K562 (cell line): ENCODE measurements around the gene IFT172. TPM values are rescaled to one million over a fixed set of nuclear protein-coding genes. Genes with fewer than 3 reads are reported as not detected.

ENCODE experiments used
- ARID1B ChIP-seq: fragments of 450-650 bp; IDR thresholded peaks from 2 replicates; pipeline ENCODE4 v1.6.1; 2016; ENCODE audit warnings: antibody characterized with exemption, mild to moderate bottlenecking, inconsistent platforms
- ASH1L ChIP-seq: fragments of 450-650 bp; IDR thresholded peaks from 2 replicates; pipeline ENCODE4 v1.6.1; 2018; ENCODE audit warnings: borderline replicate concordance, mild to moderate bottlenecking, low read depth; ENCODE audit not compliant: partially characterized antibody
- BRF1 ChIP-seq: IDR thresholded peaks from 3 replicates; pipeline ENCODE4 v1.6.1; 2011; ENCODE audit warnings: borderline replicate concordance, mild to moderate bottlenecking; ENCODE audit not compliant: insufficient read length; ENCODE audit errors: extremely low read depth
- CBFA2T2 ChIP-seq: fragments of 450-650 bp; conservative IDR thresholded peaks from 2 replicates; pipeline ENCODE4 v1.6.1; 2017; ENCODE audit warnings: mild to moderate bottlenecking
- CHD4 ChIP-seq: fragments of 200-600 bp; sonication (generic); IDR thresholded peaks from 3 replicates; pipeline ENCODE4 v1.6.1; 2012; ENCODE audit warnings: low read depth, mild to moderate bottlenecking, mixed read lengths, low read length, inconsistent platforms; ENCODE audit not compliant: insufficient read depth, insufficient replicate concordance, poor library complexity, severe bottlenecking
- E2F4 ChIP-seq: sonication (generic); formaldehyde crosslinking; IDR thresholded peaks from 2 replicates; pipeline ENCODE4 v1.8.0; 2022; ENCODE audit warnings: mild to moderate bottlenecking, low read depth, missing genetic modification reagents
- HDAC8 ChIP-seq: fragments of 450-650 bp; IDR thresholded peaks from 2 replicates; pipeline ENCODE4 v1.6.1; 2016; ENCODE audit warnings: mild to moderate bottlenecking, missing genetic modification characterization, moderate library complexity, missing compliant biosample characterization
- HSF4 ChIP-seq: fragments of 250-450 bp; sonication (Bioruptor Pico); IDR thresholded peaks from 2 replicates; pipeline ENCODE4 v2.1.2; 2022; ENCODE audit warnings: mild to moderate bottlenecking, moderate library complexity, borderline replicate concordance
- MLX ChIP-seq, 2 experiments: fragments of 450-650 bp in 1 of 2; sonication (generic) in 1 of 2; formaldehyde crosslinking; conservative IDR thresholded peaks; 2 replicates each; pipeline versions ENCODE4 v1.4.0 to v1.8.1; 2020 to 2022; ENCODE audit warnings: mild to moderate bottlenecking in 1 of 2, missing genetic modification reagents in 1 of 2
- RBBP5 ChIP-seq: fragments of 200-600 bp; sonication (generic); IDR thresholded peaks from 2 replicates; pipeline ENCODE4 v1.6.1; 2012; ENCODE audit warnings: borderline replicate concordance, mild to moderate bottlenecking, low read length, control low read depth, inconsistent platforms; ENCODE audit not compliant: insufficient read depth, poor library complexity, severe bottlenecking
- RBM17 ChIP-seq: fragments of 200-400 bp; formaldehyde crosslinking; IDR thresholded peaks from 2 replicates; pipeline ENCODE4 v1.6.1; 2017; ENCODE audit warnings: low read depth, mild to moderate bottlenecking, low read length, borderline replicate concordance
- SAFB2 ChIP-seq: fragments of 200-400 bp; formaldehyde crosslinking; IDR thresholded peaks from 2 replicates; pipeline ENCODE4 v1.6.1; 2018; ENCODE audit warnings: borderline replicate concordance, low read length, low read depth, moderate library complexity; ENCODE audit not compliant: severe bottlenecking
- VEZF1 ChIP-seq: fragments of 200-800 bp; sonication (Bioruptor generic); IDR thresholded peaks from 2 replicates; pipeline ENCODE4 v1.6.1; 2017; ENCODE audit warnings: missing genetic modification characterization, missing compliant biosample characterization
- ZBTB7A ChIP-seq: IDR thresholded peaks from 2 replicates; pipeline ENCODE4 v1.6.1; 2011; ENCODE audit warnings: low read depth, mild to moderate bottlenecking, low read length, moderate library complexity, borderline replicate concordance; ENCODE audit not compliant: control insufficient read depth
- ZBTB9 ChIP-seq: fragments of 450-650 bp; formaldehyde crosslinking; IDR thresholded peaks from 2 replicates; pipeline ENCODE4 v1.4.0; 2020; ENCODE audit warnings: mild to moderate bottlenecking, moderate library complexity
- ZC3H8 ChIP-seq: fragments of 450-650 bp; IDR thresholded peaks from 2 replicates; pipeline ENCODE4 v1.6.1; 2017
- ZMIZ1 ChIP-seq, 2 experiments: fragments of 150-350 bp in 1 of 2; IDR thresholded peaks; 2 replicates each; pipeline ENCODE4 v1.6.1; 2012 to 2016; ENCODE audit warnings: low read depth in 2 of 2, low read length in 2 of 2, mild to moderate bottlenecking in 1 of 2, moderate library complexity in 1 of 2
- ZNF274 ChIP-seq: IDR thresholded peaks from 2 replicates; pipeline ENCODE4 v1.6.1; 2011; ENCODE audit warnings: low read depth, mild to moderate bottlenecking, low read length, moderate library complexity, borderline replicate concordance
- polyA plus RNA-seq, 8 experiments: library from polyadenylated mRNA; depleted of rRNA in 4 of 8; stranded (reverse) in 5 of 8; unstranded in 3 of 8; fragments of >200 nt; fragmentation: Nextera tagmentation in 2 of 8; fragmentation: Illumina TruSeq in 1 of 8; extraction: Ambion mirVana in 2 of 8; extraction: Trizol in 1 of 8; gene quantifications; 2 replicates each; pipeline versions ENCODE4 v1.2.1 to v1.2.3, GENCODE V29; 2011 to 2014; ENCODE audit warnings: inconsistent platforms in 1 of 8, missing spikeins in 1 of 8
- total RNA-seq, 7 experiments: library from RNA; depleted of rRNA in 6 of 7; stranded (reverse); fragments of >200 nt in 6 of 7; fragmentation: Illumina TruSeq in 2 of 7; extraction: Trizol in 2 of 7; gene quantifications; 2 replicates each; pipeline versions ENCODE4 v1.2.1 to v1.2.3, GENCODE V29; 2011 to 2021; ENCODE audit warnings: low replicate concordance in 1 of 7

IFT172 gene
- total and polyA plus RNA-seq, 9 of the 15 experiments (the other 6 are each of a cell fraction or from before 2014, with no cell fraction given) = 5.6 to 19.1 (median 13.5) TPM

DNA sequence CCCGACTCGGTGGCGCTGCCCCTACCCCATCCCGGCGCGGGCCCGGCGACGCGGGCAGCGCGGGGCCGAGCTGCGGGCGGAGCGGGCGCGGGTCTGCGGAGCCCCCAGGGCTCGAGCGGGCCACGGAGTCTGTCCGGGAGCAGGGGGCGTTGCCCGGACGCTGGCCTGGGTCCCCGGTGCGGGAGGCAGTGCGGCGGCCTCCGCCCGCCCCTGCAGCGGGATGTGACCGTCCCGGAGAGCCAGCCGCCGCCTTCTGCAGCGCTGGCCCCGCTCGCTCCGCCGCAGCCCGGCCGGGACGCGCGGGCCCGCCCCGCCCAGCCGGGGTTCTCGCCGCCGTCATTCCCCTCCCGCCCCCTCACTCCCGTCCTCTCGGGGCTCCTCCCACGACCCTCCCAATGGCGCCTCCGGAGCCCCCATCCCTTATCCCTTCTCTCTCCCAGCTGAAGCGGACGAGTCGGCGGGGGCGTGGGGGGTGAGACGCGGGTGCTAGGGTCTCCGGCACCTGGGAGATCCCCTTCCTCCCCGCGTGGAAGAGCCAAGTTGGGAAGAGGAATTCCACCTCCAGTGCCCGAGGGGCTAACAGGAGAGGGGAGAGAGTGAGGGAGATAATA is 5.5 kb upstream of the IFT172 start, which contains the start of gene FNDC4 (continued):
- TF ChIP-seq ZMIZ1 (IDR thresholded peaks at IDR 0.05; ENCODE audit: low read depth in 2 of 2, low read length in 2 of 2) (no peak), HSF4 (CRISPR knock-in tag) (no peak), ZBTB7A (peak; percentile 69; the same call in 1 of the 2 replicates), ZBTB9 (CRISPR knock-in tag) (no peak), CHD4 (no peak), RBM17 (no peak), ZC3H8 (no peak), VEZF1 (peak; percentile 64), RBBP5 (peak; percentile 56), ASH1L (no peak), BRF1 (no peak), SAFB2 (no peak), CBFA2T2 (no peak), E2F4 (CRISPR knock-in tag) (no peak), MLX (CRISPR knock-in tag; conservative IDR thresholded peaks at IDR 0.05) (no peak), ARID1B (no peak), ZNF274 (no peak), HDAC8 (tag) (no peak)
- TF ChIP-seq, all 486 proteins: peak for 23
